NCI-H69 (cell line): Measurements from ENCODE around the gene HBZ.
"Not testable (repeated sequence)": the region's sequence is repeated elsewhere in the genome, so short reads cannot be mapped to it uniquely, and the experiment has no call there.

ENCODE experiments used
- DNase-seq: peaks from one replicate; lab custom pipeline; 2025; lab: John Stamatoyannopoulos, UW

HBZ gene

GRCh38 chr16:133716-134115, 18.7 kb upstream of the HBZ start:
- no peak for DNase-seq

- peak; percentile 61 for DNase-seq
Measured at GRCh38 chr16:138049-138417, 14.4 kb upstream of the HBZ start.

GRCh38 chr16:140175-140857, 12.1 kb upstream of the HBZ start:
- DNase-seq, result no peak

- DNase-seq, result no peak
Measured at GRCh38 chr16:142405-142967, 10.0 kb upstream of the HBZ start.

GRCh38 chr16:143047-143446, 9.4 kb upstream of the HBZ start:
- no peak for DNase-seq

GRCh38 chr16:143456-143855, 9.0 kb upstream of the HBZ start:
- no peak for DNase-seq

- DNase-seq, result no peak
Measured at GRCh38 chr16:144797-145252, 7.6 kb upstream of the HBZ start.

- DNase-seq, result no peak
Measured at GRCh38 chr16:146646-147045, 5.8 kb upstream of the HBZ start.

- DNase-seq, result peak; percentile 36
Measured at GRCh38 chr16:149024-149660, 3.3 kb upstream of the HBZ start.

- DNase-seq, result not testable (repeated sequence)
Measured at GRCh38 chr16:153129-153521, 681 bp downstream of the HBZ start.

- not testable (repeated sequence) for DNase-seq
Measured at GRCh38 chr16:153550-154216, 1.2 kb downstream of the HBZ start.

- peak; percentile 68 for DNase-seq
Measured at GRCh38 chr16:154217-155030, 2.0 kb downstream of the HBZ start.

- no peak for DNase-seq
Measured at GRCh38 chr16:155031-155398, 2.6 kb downstream of the HBZ start.

- peak; percentile 49 for DNase-seq
Measured at GRCh38 chr16:159136-159849, 6.8 kb downstream of the HBZ start.

GRCh38 chr16:160242-160641, 7.8 kb downstream of the HBZ start:
- not testable (repeated sequence) for DNase-seq

- no peak for DNase-seq
Measured at GRCh38 chr16:160691-161190, 8.3 kb downstream of the HBZ start.

- DNase-seq, result no peak
Measured at GRCh38 chr16:162271-162991, 10.0 kb downstream of the HBZ start.

GRCh38 chr16:163139-163538, 10.7 kb downstream of the HBZ start:
- not testable (repeated sequence) for DNase-seq

GRCh38 chr16:163696-164095, 11.3 kb downstream of the HBZ start:
- not testable (repeated sequence) for DNase-seq

GRCh38 chr16:164134-164823, 11.8 kb downstream of the HBZ start:
- DNase-seq, result not testable (repeated sequence)
